GM21526 (cell line): ENCODE results near the gene ARHGAP40.

ENCODE experiments used
- ATAC-seq: cut with Tn5 transposase; IDR thresholded peaks from one replicate; pipeline ENCODE4 v1.9.1; 2021; ENCODE audit warnings: moderate library complexity; ENCODE audit not compliant: unreplicated experiment, low FRiP score

The ARHGAP40 gene

DNA sequence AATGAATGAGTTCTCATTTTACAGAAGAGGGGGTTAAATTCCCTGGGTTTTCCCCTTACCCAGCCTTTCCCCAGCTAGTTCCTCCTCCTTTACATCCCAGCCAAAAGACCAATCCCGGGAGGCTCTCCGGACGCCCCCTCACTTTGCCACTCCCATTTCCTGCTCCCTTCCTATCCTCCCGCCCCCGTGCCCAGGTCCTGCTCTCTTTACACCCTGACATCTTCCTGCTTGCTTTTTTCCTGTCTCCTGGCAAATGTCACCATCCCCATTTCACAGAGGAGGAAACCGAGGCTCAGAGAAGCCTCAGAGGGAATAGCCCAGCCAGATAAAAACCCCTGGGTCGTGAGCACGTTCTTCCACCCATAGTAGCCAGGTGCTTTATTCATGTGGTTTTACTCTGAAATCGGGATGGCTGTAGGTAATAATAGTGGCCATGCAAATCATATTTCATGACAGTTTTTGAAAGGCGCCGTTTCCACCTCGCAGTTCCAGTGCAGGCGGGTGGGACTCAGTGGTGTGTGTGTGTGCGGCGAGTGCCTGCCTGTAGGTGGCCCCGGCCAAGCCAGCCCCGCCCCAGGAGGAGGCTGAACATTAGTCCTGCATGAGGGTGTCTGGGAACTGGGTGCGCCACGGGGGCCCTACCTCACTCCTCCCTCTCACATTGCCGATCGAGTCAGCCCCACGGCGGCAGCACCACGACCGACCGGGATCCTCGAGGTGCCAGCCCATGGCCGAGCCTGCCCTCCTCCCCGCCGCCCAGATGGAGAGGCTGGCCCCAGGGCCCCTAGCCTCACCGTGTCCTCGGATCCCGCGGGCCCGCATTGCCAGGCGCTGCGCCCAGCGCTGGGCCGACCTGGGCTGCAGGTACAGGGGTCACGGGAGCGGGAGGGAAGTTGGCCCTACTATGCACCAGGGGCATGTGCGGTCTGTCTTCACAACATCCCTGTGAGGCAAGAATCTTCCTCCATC, at the start of gene ARHGAP40:
TSS of gene ARHGAP40 (plus strand) at position 594 of the 969 bp plus-strand sequence.
- ATAC-seq: no peak

DNA sequence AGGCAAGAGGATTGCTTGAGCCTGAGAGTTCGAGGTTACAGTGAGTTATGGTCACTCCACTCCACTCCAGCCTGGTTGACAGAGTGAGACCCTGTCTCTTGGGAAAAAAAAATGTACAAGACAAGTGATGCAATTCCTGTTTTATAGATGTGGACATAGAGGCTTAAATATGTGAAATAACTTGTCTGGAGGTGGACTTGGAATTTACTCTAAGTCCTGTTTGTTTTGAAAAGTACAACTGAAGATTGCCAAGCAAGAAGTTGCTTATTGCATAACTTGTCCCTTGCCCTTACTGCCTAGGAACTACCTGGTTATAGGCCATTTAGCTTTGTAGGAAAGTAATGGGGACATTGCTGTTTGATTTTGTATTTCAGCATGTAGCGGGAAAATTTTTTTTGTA, 46.6 kb upstream of the ARHGAP40 start:
- no peak for ATAC-seq

DNA sequence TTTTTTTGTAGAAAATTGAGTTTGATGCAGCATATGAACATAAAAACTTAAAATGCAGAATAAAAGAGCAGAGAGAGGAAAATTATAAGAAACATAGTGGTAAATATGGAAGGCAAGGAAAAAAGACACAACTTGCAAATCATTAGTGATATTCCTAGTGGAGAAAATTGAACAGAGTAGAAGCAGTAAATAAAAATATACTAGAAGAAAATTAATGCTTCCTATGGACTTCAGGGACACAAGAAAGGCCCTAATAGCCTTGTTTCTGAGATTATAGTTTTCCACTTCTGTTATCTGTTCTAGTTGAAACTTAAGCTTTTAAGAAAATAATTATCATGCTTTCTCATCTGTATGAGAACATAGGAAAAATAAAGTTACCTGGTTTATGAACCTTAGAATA, 46.2 kb upstream of the ARHGAP40 start:
- no peak for ATAC-seq

DNA sequence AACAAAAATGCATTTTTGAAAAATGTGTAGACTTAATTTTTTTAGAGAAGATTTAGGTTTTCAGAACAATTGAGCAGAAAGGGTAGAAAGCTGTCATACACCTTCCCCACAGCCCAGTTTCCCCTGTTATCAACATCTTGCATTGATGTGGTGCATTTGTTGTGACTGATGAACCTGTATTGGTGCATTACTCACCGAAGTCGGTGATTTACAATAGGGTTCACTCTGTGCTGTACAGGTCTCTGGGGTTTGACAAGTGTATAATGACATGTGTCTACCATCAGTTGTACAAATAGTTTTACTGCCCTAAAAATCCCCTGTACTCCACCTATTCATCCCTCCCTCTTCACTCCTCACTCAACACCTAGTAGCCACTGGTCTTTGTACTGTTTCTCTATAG, 44.4 kb upstream of the ARHGAP40 start:
- no peak for ATAC-seq

DNA sequence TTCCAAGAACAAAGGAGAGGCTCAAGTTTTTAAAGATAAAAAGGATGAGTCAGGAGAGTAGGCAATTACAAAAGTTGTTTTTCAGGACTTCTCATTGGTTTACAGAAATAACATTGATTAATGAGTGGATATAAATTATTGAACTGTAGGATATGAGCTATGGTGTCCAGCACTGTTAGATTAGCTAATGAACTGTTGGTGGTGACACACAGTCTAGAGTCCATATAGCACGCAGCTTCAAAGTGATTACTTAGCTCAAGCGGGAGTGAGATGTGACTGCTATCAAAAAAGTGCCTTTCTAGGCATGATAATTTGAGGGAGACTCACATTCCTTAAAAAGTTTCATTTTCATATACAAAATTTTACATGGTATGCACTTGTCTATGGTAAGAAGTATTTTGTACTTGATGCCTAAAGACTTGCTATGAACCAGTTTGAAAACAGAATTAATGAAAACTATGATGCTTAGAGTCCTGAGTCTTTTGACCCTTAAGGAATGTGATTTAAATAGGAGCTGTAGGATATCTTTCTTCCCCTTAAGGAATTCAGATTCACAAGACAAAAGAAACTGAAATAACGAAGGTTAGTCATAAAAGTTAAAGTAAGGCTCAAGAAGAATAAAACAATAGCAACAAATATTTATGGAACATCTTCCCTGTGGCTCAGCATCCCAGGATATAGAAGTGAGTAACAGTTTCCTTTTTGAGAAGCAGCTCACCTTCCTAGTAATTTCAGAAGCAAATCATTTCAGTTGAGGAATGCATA, 42.8 kb upstream of the ARHGAP40 start:
- ATAC-seq: no peak

DNA sequence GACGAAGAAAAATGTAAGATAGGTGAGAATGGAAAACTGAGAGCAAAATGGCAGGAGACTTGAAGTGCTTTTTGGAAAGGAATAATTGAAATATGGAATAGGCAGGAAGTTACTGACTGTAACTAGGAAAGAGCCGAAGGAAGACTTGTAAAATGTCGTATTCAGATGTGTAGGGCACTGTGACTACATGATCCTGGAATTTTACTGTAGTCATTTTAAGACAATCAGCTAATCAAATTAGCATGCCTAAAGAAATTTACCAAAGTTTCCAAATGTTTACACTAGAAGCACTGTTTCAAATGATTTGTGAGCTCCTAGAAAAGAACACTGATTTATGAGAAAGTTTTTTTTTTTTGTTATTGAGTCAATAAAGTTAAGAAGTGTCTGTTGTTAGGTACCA, 41.8 kb upstream of the ARHGAP40 start:
- ATAC-seq: no peak

DNA sequence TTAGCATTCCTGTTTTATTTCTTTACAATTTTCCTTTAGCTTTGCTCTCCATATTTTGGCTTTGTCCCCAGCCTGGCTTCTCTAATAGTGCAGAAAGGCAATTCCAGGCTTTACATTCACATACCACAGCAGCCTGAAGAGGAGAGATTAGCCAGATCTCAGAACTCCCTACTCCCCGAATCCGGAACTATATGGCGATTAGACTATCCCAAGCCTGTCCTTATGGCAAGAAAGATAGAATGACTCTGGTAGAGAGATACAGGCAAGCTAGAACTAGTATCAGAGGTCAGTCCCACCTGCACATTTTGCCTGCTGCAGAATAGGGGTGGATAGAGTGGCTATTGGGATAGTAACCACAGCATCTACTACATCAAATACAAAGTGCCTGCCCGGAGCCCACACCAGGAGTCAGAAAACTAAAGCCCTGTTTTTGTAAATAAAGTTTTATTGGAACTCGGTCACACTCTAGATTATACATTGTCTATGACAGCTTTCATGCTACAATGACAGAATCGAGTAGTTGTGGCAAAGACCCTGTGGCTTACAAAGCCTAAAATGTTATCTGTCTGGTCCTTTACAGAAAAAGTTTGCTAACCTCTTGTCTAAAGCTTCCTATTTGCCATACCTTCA, 37.7 kb upstream of the ARHGAP40 start:
- ATAC-seq: no peak

DNA sequence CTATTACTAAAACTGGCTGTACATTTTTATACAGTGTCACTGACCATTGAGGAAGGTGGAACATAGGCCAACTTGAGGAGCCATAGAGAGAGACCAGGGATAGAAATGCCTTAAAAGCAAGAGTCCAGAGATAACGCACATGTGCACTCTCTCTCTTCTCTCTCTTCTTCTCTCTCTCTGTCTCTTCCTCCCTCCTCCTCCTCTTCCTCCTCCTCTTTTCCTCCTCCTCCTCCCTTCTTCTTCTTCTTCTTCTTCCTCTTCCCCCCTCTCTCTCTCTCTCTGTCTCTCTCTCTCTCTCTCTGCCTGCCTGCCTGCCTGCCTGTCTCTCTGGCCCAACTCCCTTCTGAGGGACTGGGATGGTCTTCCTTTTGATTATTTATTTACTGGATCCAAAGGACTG, 36.9 kb upstream of the ARHGAP40 start:
- no peak for ATAC-seq

DNA sequence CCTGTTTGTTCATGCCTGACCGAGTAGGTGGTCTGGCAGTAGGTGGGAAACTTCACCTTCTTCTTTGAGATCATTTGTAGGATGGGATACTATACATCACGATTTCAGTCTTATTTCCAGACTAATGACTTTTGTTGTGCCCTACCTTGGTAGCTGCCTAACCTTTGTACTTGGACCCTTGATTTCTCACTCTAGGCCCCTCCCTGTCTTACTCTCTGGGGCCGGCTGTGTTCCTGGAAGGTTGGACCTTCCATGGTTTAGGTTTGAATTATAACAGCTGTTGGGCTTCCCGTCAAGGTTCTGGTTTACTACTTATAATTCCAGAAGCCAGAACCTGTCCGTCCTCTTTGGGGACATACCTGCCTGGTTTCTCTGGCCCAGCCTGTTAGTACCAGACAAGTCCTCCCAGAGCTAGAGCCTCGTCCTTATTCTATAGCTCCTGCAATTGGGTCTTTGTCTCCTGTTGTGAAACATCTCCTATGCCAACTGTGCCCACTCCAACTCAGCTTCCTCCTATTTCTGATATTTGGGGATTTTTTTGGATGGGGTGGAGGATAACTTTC, 35.5 kb upstream of the ARHGAP40 start:
- no peak for ATAC-seq

DNA sequence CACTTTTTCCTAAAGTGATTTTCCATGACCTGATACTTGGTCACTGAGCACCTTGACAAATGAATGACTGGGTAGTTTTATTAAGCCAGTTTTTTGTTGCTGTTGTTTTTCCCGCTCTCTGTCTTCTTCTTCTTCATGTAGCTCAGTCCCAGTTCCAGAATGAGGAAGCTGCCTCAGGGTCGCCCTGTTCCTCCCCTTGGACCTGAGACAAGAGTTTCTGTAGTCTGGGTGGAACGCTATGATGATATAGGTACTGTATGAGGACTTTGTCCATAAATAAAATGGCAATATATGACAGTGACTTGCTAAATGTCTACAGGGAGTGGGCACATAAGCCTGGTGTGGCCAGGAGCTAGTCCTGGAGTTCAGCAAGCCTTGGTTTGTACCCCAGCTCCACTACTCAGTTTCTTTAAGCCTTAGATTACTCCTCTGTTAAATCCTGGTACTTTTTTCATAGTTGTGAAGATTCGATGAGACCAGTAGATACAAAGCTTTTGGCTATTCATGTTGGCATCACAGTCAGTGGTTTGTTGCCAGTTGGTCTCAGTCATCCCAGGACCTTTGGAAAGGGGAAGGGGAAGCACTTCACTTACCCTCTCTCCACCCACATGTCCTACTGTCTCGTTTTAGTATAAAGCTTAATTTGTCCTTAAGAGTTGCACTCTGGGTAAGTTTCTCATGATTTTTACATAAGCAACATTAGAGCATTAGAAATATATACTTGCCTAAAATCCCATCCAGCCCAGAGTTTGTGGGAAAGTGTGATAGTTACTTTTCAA, 31.7 kb upstream of the ARHGAP40 start:
- no peak for ATAC-seq

DNA sequence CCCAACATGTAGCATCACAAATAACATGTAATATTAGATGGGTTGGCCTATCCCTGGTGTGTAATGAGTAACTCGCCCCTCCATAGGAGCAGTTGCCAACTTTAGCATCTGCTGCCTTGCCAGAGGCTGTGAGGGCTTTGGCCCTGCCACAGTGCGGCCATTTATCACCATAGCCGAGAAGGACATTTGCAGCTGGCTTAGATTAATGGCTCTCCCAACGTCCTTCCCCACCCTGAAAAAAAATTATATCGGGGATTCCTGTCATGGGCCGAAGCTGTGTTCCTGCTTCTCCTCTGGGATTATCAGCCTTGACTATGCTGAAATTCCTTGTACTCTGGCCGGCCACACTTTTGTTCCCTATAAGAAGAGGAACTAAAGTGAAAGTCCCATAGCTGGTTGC, 28.2 kb upstream of the ARHGAP40 start:
- ATAC-seq: no peak

DNA sequence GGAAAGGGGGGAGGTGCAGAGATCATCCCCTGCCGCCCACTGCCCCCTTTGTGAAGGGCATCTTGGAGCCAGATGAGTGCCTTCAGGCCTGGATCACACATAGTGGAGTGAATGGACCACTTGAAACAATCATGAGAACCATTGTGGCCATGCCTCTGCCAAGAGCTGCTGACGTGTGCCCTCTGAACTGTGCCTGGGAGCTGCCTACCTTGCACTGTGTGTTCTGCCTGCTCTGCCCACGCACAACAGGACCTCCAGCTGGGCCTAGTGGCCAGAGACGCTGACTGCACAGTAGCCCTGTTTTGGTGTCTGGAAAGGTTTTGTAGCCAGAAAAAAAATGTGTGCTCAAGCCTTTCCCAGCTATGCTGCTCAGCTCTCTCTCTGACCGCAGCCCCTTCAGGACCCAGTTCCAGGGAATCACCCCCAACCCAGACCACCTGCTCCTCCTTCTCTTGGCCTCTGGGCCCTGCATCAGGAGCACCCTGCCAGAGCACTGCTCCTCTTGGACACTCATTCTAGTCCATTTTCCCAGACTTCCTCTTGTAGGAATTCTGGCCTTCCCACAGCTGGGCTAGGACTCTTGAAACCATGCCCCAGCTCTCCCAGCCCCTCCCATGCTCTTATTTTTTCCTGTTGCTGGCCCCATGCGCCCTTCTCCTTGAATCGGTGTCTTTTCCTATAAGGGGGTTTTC, 22.2 kb upstream of the ARHGAP40 start:
- ATAC-seq: no peak

DNA sequence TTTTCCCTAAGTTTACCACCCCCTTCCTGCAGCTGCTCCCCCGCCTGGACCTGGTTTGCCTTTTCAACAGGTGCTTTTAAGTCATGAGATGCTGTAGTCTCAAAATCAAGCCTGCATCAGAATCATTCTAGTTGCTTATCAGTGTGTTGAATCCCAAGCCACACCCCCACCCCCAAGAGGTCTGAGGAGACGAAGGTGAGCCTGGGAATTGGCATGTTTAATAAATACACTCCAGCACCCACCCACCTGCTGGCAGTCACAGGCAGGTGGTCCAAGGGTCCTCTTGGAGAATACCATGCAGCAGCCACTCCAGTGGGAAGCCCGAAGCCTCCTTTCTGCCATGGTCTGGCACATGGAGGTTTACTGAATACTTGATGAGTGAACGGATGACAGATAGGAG, 21.7 kb upstream of the ARHGAP40 start:
- no peak for ATAC-seq

DNA sequence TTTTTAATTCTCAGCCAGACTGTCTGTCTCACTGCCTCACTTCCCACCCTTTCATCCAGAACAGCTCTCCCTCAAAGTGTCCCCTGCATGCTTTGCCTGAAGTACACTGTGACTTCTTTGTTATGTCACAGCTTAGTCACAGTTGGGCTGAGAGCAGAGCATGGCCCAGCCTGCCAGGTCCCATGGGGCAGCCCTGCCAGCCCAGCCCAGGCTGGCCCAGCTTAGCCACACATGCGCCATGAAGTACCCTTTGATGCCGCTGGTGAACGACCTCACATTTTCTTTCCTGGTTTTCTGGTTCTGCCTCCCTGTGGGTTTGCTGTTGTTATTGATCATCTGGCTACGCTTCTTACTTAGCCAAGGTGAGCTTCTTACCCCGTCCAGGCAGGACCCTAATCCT, 20.6 kb upstream of the ARHGAP40 start, which contains the start of gene ADIG:
TSS of gene ADIG (plus strand) at position 185 of the 400 bp plus-strand sequence. CDS start at position 239, 54 bp downstream.
- no peak for ATAC-seq

DNA sequence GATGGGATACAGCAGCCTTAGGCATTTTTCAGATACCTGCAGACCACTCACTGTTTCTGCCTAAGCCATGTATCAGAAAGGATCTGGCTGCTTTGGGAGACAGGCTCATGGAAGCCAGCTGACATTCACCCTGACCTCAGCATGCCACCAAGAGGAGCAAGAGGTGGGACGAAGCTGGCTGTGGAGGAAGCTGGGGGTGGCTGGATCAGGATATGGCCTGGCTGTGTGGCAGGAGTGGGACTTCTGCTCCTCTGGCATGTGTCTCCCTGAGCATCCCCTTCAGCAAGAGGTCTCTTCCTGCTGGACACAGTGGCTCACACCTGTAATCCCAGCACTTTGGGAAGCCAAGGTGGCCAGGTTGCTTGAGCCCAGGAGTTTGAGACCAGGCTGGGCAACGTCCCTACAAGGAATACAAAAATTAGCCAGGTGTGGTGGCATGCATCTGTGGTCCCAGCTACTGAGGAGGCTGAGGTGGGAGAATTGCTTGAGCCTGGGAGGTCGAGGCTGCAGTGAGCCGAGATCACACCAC, 19.7 kb upstream of the ARHGAP40 start:
- ATAC-seq: no peak

DNA sequence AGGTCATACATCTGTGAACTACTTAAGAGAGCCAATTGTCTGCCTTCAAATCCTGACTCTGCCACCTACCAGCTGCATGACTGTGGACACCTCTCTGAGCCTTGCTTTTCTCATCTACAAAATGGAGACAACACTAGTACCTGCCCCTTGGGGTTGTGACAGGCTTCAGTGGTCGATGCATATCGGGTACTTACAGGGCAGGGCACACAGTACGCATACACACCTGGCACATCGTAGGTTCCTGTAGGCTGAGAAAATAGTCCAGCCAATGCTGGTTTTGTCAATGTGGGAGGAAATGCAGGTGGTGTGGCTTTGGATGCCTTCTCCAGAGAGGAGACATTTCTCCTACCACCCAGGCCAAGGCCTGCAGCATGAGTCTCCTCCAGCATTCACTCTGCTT, 18.3 kb upstream of the ARHGAP40 start:
- no peak for ATAC-seq

DNA sequence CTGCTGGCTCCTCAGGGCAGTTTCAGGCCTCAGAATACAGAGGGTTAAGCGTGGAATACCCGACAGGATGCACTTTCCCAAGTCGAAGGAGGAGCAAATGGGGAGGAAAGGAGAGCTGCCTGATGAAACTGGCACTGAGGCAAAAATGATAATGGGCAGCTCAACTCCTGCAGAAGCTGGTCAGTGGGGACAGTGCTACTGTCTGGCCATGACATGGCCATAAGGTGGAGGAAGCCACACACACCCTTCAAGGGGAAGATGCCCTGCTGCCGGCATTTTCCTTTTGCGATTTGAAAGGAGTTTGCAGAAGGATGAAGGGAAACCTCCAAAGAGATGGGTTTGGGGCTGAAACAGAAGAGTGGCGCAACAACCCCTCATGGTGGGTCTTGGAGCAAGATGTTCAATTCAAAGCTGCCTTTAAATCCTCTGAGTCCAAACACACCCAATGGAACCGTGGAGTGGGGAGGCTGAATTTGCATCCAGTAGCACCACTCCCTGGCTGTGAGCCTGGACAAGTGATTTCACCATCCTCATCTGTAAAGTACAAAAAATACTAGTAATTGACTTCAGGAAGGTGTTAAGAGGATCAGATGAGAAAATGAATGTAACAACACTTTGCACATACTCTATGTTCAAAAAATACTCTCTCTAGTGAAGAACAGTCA, 17.4 kb upstream of the ARHGAP40 start:
- no peak for ATAC-seq

DNA sequence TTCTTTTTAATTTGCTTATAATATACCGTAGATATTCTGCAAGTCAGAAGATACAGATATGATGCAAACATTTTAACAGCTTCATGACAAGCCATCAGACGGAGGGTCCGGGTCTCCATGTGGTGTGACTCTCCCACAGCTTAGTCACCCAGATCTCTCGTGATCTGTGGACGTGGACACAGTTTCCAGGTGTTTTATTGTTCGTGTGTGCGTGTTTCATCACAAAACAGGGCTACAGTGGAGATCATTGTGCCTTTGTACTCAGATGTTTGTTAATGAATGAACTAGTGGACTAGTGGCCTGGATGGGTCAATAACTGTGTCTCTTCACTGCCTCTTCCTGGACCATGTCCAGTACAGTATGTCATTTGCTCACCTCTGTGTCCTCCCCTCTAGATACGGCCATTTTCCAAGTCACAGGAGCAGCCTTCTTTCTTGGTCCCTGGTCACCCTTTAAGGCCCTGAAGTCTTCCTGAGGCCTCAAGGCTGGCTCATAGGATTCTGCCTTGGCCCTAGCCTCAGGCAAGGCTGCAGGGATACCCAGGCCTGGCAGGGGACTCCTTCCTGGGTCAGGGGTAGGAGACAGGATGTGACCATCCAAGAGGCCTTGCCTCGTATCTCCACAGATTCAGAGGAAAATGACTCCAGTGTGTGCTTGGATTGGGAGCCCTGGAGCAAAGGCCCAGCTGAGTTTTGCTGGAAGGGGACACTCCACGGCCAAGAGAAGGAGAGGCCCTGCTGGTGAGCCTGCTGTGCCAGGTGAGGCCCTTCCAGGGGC, 16.0 kb upstream of the ARHGAP40 start:
- no peak for ATAC-seq
